Parathyroid adenoma (tissue), 2 donors: Measurements from ENCODE around the gene PREPL.
"Not testable (repeated sequence)": the region's sequence is repeated elsewhere in the genome, so short reads cannot be mapped to it uniquely, and the experiment has no call there.

ENCODE experiments used
- H2AFZ ChIP-seq: fragments of 300-600 bp; sonication (generic); one replicate; pipeline ENCODE4 v1.7.0; 2017; ENCODE audit warnings: antibody characterized with exemption, mild to moderate bottlenecking
- H3K27ac ChIP-seq: fragments of 300-600 bp; sonication (generic); one replicate; pipeline ENCODE4 v1.7.0; 2017
- H3K27me3 ChIP-seq: fragments of 300-600 bp; sonication (generic); one replicate; pipeline ENCODE4 v1.7.0; 2017; ENCODE audit warnings: low read length; ENCODE audit not compliant: control insufficient read depth, insufficient read depth
- H3K36me3 ChIP-seq: fragments of 300-600 bp; sonication (generic); one replicate; pipeline ENCODE4 v1.7.0; 2017; ENCODE audit warnings: low read length; ENCODE audit not compliant: control insufficient read depth, insufficient read depth
- H3K4me1 ChIP-seq: fragments of 300-600 bp; sonication (generic); one replicate; pipeline ENCODE4 v1.7.0; 2017; ENCODE audit warnings: control low read depth
- H3K4me2 ChIP-seq: fragments of 300-600 bp; sonication (generic); one replicate; pipeline ENCODE4 v1.7.0; 2017; ENCODE audit warnings: low read length
- H3K4me3 ChIP-seq: fragments of 300-600 bp; sonication (generic); one replicate; pipeline ENCODE4 v1.7.0; 2017; ENCODE audit warnings: low read depth, low read length
- H3K79me2 ChIP-seq: fragments of 300-600 bp; sonication (generic); one replicate; pipeline ENCODE4 v1.7.0; 2017; ENCODE audit warnings: control low read depth
- H3K9ac ChIP-seq: fragments of 300-600 bp; sonication (generic); one replicate; pipeline ENCODE4 v1.7.0; 2017; ENCODE audit warnings: mild to moderate bottlenecking
- H3K9me3 ChIP-seq: fragments of 300-600 bp; sonication (generic); one replicate; pipeline ENCODE4 v1.7.0; 2017; ENCODE audit warnings: low read length; ENCODE audit not compliant: control insufficient read depth
- TF ChIP-seq, protein P1 (sequence below): fragments of 300-600 bp; sonication (generic); IDR thresholded peaks from one replicate; pipeline ENCODE4 v1.7.0; 2017; ENCODE audit warnings: antibody characterized with exemption, mild to moderate bottlenecking
- donor health status: primary hyperparathyroidism.

Gene PREPL

DNA sequence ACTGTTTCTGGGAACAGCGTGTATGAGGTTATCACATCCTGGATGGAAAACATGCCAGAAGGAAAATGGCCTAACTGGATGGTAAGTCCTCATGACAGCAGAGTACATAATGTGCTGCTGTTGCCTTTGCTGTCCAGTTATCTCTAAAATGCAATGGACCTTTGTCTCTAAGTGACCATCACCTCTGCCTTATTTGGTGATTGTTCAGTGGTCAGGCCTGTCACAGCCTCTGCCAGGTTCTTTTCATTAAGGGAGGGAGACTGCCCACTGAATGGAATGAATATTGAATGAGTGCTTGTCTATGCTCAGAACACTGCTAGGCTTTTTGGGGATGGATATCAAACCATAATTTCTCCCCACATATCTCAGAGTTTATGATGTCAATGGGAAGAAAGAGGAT is 57.0 kb downstream of the PREPL start:
- Histone ChIP-seq H3K4me3 (no peak overlapping the region), H2AFZ (no peak overlapping the region), H3K79me2 (no peaks in the 10 kb centered on the region), H3K36me3 (no peaks in the 10 kb centered on the region), H3K9me3 (no peaks in the 10 kb centered on the region), H3K4me1 (no peaks in the 10 kb centered on the region), H3K4me2 (no peak overlapping the region), H3K9ac (no peak overlapping the region), H3K27ac (no peak overlapping the region), H3K27me3 (no peaks in the 10 kb centered on the region)
- TF ChIP-seq, protein P1, sequence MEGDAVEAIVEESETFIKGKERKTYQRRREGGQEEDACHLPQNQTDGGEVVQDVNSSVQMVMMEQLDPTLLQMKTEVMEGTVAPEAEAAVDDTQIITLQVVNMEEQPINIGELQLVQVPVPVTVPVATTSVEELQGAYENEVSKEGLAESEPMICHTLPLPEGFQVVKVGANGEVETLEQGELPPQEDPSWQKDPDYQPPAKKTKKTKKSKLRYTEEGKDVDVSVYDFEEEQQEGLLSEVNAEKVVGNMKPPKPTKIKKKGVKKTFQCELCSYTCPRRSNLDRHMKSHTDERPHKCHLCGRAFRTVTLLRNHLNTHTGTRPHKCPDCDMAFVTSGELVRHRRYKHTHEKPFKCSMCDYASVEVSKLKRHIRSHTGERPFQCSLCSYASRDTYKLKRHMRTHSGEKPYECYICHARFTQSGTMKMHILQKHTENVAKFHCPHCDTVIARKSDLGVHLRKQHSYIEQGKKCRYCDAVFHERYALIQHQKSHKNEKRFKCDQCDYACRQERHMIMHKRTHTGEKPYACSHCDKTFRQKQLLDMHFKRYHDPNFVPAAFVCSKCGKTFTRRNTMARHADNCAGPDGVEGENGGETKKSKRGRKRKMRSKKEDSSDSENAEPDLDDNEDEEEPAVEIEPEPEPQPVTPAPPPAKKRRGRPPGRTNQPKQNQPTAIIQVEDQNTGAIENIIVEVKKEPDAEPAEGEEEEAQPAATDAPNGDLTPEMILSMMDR: no peak

DNA sequence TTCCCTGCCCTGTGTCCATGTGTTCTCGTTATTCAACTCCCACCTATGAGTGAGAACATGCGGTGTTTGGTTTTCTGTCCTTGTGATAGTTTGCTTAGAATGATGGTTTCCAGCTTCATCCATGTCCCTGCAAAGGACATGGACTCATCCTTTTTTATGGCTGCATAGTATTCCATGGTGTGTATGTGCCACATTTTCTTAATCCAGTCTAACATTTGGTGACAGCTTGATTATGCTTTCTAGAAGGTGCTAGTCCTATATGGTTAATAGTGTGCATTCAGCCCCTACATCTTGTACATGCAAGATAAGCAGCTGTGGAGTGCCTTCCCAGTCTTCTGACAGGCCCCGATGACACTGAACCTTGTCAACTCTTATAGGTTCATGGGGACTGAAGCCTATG is 57.5 kb downstream of the PREPL start:
- not testable (repeated sequence) for H3K4me3 ChIP-seq, H3K79me2 ChIP-seq, H2AFZ ChIP-seq, H3K36me3 ChIP-seq, H3K4me1 ChIP-seq, H3K27me3 ChIP-seq, H3K9ac ChIP-seq, H3K27ac ChIP-seq, H3K9me3 ChIP-seq, H3K4me2 ChIP-seq

DNA sequence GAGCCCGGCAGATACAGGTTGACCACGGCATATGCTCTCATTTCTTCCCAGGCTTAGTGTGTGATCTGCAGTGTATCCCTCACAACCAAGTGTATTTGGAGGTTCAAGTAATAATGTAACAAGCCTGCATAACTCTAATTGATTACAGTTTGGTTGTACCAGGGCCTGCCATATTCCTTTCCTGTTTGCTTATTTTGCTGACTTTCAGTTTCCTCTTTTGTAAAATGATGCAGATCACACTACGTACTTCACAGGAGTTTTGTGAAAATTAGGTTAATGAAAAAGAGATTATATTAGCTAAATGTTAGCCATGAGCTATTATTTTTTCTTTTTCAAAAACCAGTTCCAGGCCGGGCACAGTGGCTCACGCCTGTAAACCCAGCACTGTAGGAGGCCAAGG is 60.2 kb downstream of the PREPL start:
- TF ChIP-seq, protein P1: no peak
- Histone ChIP-seq H3K27me3 (no peaks in the 10 kb centered on the region), H2AFZ (no peak overlapping the region), H3K4me2 (no peak overlapping the region), H3K9me3 (no peaks in the 10 kb centered on the region), H3K4me3 (no peak overlapping the region), H3K36me3 (no peaks in the 10 kb centered on the region), H3K9ac (no peak overlapping the region), H3K79me2 (no peaks in the 10 kb centered on the region), H3K4me1 (peaks cover under 1% of the 10 kb centered on the region), H3K27ac (no peak overlapping the region)

DNA sequence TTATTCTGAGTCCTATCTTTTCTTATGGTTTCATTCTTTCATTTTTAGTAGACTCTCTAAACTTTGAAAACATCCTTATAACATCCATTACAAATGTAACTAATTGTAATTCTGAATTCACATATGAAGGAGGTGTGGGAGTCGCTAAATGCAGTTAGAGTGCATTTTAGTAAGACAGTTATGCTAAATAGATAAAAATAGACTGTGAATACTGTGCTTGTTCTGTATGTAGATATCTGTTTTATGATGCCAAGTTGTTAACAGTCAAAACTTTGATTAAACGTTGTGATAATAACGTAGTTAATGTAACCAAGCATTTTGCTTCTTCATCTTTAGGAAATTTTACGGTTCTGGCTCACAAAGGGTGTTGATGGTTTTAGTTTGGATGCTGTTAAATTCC is 61.7 kb downstream of the PREPL start:
- no peak overlapping the region for H2AFZ ChIP-seq
- no peak overlapping the region for H3K4me3 ChIP-seq
- no peak overlapping the region for H3K9ac ChIP-seq
- no peaks in the 10 kb centered on the region for H3K27me3 ChIP-seq
- H3K27ac ChIP-seq: no peak overlapping the region
- no peak overlapping the region for H3K4me2 ChIP-seq
- H3K79me2 ChIP-seq: no peaks in the 10 kb centered on the region
- H3K36me3 ChIP-seq: no peaks in the 10 kb centered on the region
- TF ChIP-seq, protein P1: no peak
- peaks cover 14% of the 10 kb centered on the region for H3K4me1 ChIP-seq
- H3K9me3 ChIP-seq: no peaks in the 10 kb centered on the region

DNA sequence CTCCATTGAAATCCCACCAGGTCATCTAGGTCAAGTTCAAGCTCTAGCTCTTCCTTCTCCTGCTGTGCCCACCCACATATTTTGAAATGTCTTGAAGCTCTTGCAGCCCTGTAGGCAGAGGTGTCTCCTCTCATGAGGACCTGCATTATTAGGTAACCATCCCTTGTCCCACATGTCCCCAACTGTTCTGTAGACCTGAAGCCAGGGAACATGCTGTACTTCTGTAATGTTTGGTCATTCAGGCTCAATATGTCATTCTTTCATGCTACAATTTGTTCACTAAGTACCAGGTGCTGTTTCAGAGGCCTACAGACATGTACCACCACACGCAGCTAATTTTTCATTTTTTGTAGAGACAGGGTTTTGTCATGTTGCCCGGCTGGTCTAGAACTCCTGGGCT is 63.9 kb downstream of the PREPL start:
- Histone ChIP-seq H3K27me3 (no peaks in the 10 kb centered on the region), H3K36me3 (no peaks in the 10 kb centered on the region), H3K4me3 (no peak overlapping the region), H3K4me2 (no peak overlapping the region), H3K27ac (no peak overlapping the region), H3K79me2 (no peaks in the 10 kb centered on the region), H3K9me3 (no peaks in the 10 kb centered on the region), H2AFZ (no peak overlapping the region), H3K4me1 (peaks cover 14% of the 10 kb centered on the region), H3K9ac (no peak overlapping the region)
- TF ChIP-seq, protein P1: no peak
